ENCODE data around the gene SEC14L2. TPM values are rescaled to one million over a fixed set of nuclear protein-coding genes. Genes with fewer than 3 reads are reported as not detected.

The SEC14L2 gene
- total and polyA plus RNA-seq, 2 experiments from 2014 or later = 2.5 to 4.2 TPM

DNA sequence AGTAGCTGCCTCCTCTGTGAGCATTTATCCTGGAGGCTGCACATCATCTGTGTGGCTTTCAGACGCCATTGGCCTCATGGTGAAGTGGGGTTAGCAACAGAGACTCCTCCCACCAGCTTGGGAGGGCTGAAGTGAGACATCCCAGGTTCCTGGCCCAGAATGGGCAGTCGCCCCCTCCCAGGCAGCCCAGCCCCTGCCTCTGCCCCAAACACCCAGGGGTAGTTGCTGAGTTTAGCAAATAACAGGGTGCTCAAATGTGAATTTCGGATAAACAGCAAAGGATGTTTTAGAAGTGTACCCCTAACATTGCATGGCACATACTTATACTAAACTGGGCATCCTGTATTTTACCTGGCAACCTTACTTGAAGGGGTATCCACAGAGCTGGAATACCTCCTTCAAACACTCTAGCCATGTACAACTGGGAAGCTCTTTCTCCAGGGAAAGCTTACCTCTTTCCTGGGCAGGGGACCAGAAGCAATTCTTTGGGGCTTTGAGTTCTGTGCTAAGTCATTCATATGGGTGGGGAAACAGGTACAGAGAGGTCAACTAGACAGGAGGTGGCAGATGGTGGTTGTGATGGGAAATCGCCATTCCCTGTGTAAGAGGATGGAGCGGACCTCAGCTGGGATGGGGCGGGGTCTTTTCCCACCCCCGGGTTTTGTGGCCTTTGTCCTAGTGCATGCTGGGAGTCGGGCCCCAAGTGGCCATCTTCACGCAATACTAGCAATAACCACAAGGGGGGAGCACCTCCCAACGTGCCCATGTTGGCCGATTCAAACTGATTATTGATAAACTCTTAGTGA, 48.0 kb downstream of the SEC14L2 start:
- Histone ChIP-seq H2AFZ (peak overlapping the region; percentile 81), H3K27ac (ENCODE audit: low read depth) (no peak overlapping the region), H3K27me3 (ENCODE audit: insufficient read depth) (no peaks in the 10 kb centered on the region), H3K79me2 (replicated peaks; ENCODE audit: insufficient read depth) (no peaks in the 10 kb centered on the region), H3K9me2 (ENCODE audit: insufficient read depth) (no peaks in the 10 kb centered on the region), H4K20me1 (replicated peaks; ENCODE audit: insufficient read depth) (no peaks in the 10 kb centered on the region), H3K4me3 (peak overlapping the region; percentile 39; the same call in 1 of the 2 replicates), H3K4me1 (ENCODE audit: insufficient read depth) (no peaks in the 10 kb centered on the region; the same call in 1 of the 2 replicates), H3K36me3 (ENCODE audit: insufficient read depth) (no peaks in the 10 kb centered on the region), H3F3A (replicated peaks; ENCODE audit: low read depth) (no peaks in the 10 kb centered on the region), H3K4me2 (peak overlapping the region; percentile 67)
- peaks cover 14% of the 10 kb centered on the region; the same call in 2 of the 3 replicates for H3K4me1 Mint-ChIP-seq
- H3K36me3 Mint-ChIP-seq (ENCODE audit: low read depth) = no peaks in the 10 kb centered on the region
- ATAC-seq (peak; percentile 91), DNase-seq (ENCODE audit: low spot score) (peak; percentile 89)
- peak overlapping the region; percentile 64 for H3K4me3 Mint-ChIP-seq
- TF ChIP-seq, protein P1, sequence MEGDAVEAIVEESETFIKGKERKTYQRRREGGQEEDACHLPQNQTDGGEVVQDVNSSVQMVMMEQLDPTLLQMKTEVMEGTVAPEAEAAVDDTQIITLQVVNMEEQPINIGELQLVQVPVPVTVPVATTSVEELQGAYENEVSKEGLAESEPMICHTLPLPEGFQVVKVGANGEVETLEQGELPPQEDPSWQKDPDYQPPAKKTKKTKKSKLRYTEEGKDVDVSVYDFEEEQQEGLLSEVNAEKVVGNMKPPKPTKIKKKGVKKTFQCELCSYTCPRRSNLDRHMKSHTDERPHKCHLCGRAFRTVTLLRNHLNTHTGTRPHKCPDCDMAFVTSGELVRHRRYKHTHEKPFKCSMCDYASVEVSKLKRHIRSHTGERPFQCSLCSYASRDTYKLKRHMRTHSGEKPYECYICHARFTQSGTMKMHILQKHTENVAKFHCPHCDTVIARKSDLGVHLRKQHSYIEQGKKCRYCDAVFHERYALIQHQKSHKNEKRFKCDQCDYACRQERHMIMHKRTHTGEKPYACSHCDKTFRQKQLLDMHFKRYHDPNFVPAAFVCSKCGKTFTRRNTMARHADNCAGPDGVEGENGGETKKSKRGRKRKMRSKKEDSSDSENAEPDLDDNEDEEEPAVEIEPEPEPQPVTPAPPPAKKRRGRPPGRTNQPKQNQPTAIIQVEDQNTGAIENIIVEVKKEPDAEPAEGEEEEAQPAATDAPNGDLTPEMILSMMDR (conservative IDR thresholded peaks at IDR 0.05; ENCODE audit: low read depth in 2 of 2) = peak; percentile 83 to 84
- TF ChIP-seq EZH2 (IDR thresholded peaks at IDR 0.05; ENCODE audit: low read depth, unreplicated experiment) (no peak), ZNF331 (CRISPR knock-in tag; IDR thresholded peaks at IDR 0.05; ENCODE audit: low read depth) (no peak), CREB1 (CRISPR knock-in tag; IDR thresholded peaks at IDR 0.05; ENCODE audit: low read depth) (no peak), NANOG (IDR thresholded peaks at IDR 0.05; ENCODE audit: borderline replicate concordance) (no peak), POLR2AphosphoS5 (IDR thresholded peaks at IDR 0.05; ENCODE audit: low read depth) (peak; percentile 56; the same call in 1 of the 2 replicates)
- TF ChIP-seq, protein P2, sequence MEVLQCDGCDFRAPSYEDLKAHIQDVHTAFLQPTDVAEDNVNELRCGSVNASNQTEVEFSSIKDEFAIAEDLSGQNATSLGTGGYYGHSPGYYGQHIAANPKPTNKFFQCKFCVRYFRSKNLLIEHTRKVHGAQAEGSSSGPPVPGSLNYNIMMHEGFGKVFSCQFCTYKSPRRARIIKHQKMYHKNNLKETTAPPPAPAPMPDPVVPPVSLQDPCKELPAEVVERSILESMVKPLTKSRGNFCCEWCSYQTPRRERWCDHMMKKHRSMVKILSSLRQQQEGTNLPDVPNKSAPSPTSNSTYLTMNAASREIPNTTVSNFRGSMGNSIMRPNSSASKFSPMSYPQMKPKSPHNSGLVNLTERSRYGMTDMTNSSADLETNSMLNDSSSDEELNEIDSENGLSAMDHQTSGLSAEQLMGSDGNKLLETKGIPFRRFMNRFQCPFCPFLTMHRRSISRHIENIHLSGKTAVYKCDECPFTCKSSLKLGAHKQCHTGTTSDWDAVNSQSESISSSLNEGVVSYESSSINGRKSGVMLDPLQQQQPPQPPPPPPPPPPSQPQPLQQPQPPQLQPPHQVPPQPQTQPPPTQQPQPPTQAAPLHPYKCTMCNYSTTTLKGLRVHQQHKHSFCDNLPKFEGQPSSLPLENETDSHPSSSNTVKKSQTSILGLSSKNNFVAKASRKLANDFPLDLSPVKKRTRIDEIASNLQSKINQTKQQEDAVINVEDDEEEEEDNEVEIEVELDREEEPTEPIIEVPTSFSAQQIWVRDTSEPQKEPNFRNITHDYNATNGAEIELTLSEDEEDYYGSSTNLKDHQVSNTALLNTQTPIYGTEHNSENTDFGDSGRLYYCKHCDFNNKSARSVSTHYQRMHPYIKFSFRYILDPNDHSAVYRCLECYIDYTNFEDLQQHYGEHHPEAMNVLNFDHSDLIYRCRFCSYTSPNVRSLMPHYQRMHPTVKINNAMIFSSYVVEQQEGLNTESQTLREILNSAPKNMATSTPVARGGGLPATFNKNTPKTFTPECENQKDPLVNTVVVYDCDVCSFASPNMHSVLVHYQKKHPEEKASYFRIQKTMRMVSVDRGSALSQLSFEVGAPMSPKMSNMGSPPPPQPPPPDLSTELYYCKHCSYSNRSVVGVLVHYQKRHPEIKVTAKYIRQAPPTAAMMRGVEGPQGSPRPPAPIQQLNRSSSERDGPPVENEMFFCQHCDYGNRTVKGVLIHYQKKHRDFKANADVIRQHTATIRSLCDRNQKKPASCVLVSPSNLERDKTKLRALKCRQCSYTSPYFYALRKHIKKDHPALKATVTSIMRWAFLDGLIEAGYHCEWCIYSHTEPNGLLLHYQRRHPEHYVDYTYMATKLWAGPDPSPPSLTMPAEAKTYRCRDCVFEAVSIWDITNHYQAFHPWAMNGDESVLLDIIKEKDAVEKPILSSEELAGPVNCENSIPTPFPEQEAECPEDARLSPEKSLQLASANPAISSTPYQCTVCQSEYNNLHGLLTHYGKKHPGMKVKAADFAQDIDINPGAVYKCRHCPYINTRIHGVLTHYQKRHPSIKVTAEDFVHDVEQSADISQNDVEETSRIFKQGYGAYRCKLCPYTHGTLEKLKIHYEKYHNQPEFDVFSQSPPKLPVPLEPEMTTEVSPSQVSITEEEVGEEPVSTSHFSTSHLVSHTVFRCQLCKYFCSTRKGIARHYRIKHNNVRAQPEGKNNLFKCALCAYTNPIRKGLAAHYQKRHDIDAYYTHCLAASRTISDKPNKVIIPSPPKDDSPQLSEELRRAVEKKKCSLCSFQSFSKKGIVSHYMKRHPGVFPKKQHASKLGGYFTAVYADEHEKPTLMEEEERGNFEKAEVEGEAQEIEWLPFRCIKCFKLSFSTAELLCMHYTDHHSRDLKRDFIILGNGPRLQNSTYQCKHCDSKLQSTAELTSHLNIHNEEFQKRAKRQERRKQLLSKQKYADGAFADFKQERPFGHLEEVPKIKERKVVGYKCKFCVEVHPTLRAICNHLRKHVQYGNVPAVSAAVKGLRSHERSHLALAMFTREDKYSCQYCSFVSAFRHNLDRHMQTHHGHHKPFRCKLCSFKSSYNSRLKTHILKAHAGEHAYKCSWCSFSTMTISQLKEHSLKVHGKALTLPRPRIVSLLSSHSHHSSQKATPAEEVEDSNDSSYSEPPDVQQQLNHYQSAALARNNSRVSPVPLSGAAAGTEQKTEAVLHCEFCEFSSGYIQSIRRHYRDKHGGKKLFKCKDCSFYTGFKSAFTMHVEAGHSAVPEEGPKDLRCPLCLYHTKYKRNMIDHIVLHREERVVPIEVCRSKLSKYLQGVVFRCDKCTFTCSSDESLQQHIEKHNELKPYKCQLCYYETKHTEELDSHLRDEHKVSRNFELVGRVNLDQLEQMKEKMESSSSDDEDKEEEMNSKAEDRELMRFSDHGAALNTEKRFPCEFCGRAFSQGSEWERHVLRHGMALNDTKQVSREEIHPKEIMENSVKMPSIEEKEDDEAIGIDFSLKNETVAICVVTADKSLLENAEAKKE (CRISPR knock-in tag; IDR thresholded peaks at IDR 0.05) = no peak
- TF ChIP-seq, protein P3, sequence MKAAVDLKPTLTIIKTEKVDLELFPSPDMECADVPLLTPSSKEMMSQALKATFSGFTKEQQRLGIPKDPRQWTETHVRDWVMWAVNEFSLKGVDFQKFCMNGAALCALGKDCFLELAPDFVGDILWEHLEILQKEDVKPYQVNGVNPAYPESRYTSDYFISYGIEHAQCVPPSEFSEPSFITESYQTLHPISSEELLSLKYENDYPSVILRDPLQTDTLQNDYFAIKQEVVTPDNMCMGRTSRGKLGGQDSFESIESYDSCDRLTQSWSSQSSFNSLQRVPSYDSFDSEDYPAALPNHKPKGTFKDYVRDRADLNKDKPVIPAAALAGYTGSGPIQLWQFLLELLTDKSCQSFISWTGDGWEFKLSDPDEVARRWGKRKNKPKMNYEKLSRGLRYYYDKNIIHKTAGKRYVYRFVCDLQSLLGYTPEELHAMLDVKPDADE (IDR thresholded peaks at IDR 0.05) = no peak
- TF ChIP-seq, protein P4, sequence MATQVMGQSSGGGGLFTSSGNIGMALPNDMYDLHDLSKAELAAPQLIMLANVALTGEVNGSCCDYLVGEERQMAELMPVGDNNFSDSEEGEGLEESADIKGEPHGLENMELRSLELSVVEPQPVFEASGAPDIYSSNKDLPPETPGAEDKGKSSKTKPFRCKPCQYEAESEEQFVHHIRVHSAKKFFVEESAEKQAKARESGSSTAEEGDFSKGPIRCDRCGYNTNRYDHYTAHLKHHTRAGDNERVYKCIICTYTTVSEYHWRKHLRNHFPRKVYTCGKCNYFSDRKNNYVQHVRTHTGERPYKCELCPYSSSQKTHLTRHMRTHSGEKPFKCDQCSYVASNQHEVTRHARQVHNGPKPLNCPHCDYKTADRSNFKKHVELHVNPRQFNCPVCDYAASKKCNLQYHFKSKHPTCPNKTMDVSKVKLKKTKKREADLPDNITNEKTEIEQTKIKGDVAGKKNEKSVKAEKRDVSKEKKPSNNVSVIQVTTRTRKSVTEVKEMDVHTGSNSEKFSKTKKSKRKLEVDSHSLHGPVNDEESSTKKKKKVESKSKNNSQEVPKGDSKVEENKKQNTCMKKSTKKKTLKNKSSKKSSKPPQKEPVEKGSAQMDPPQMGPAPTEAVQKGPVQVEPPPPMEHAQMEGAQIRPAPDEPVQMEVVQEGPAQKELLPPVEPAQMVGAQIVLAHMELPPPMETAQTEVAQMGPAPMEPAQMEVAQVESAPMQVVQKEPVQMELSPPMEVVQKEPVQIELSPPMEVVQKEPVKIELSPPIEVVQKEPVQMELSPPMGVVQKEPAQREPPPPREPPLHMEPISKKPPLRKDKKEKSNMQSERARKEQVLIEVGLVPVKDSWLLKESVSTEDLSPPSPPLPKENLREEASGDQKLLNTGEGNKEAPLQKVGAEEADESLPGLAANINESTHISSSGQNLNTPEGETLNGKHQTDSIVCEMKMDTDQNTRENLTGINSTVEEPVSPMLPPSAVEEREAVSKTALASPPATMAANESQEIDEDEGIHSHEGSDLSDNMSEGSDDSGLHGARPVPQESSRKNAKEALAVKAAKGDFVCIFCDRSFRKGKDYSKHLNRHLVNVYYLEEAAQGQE (IDR thresholded peaks at IDR 0.05; ENCODE audit: unreplicated experiment) = no peak
- no peaks in the 10 kb centered on the region for H3K9me3 Mint-ChIP-seq
- H3K27ac Mint-ChIP-seq = peak overlapping the region; percentile 82; the same call in 1 of the 2 replicates
- peaks cover 11% of the 10 kb centered on the region for H3K27me3 Mint-ChIP-seq (ENCODE audit: insufficient read depth, low read depth, poor library complexity)
